Erythroblast (primary cell): Measurements from ENCODE around the gene RHBDL1.

ENCODE experiments used
- DNase-seq, 2 experiments: peaks; one replicate each; lab custom pipeline; 2025; lab: John Stamatoyannopoulos, UW
- GATA1 ChIP-seq: IDR thresholded peaks from 2 replicates; pipeline ENCODE4 v1.6.1; 2011; ENCODE audit warnings: low read depth, mild to moderate bottlenecking, control low read depth, low read length, moderate library complexity
- POLR2A ChIP-seq: IDR thresholded peaks from 2 replicates; pipeline ENCODE4 v1.6.1; 2011; ENCODE audit warnings: mild to moderate bottlenecking, low read length

Gene RHBDL1

GRCh38 chr16:674968-675883, at the start of gene RHBDL1:
Gene RHBDL1, plus strand, starts transcription at chr16:675671. Its CDS starts 120 bp downstream, at chr16:675791.
- DNase-seq, result peak; percentile 50 to 56

GRCh38 chr16:625977-626765, 49.3 kb upstream of the RHBDL1 start:
- DNase-seq, result no peak
- TF ChIP-seq GATA1 (no peak), POLR2A (no peak)

More at GRCh38 chr16:674968-675883, at the start of gene RHBDL1:
- TF ChIP-seq POLR2A (no peak), GATA1 (no peak)

- TF ChIP-seq POLR2A (no peak), GATA1 (no peak)
- DNase-seq, result no peak
Observed at GRCh38 chr16:626787-627453, 48.6 kb upstream of the RHBDL1 start.

GRCh38 chr16:627454-628239, 47.8 kb upstream of the RHBDL1 start:
- TF ChIP-seq GATA1 (no peak), POLR2A (no peak)
- DNase-seq, result peak in 1 of 2 experiments; percentile 62

- no peak for DNase-seq
- TF ChIP-seq POLR2A (no peak), GATA1 (no peak)
Observed at GRCh38 chr16:628321-629061, 47.0 kb upstream of the RHBDL1 start.

GRCh38 chr16:629185-629832, 46.2 kb upstream of the RHBDL1 start:
- DNase-seq, result no peak
- no peak for TF ChIP-seq POLR2A
- no peak for TF ChIP-seq GATA1

- no peak for DNase-seq
- TF ChIP-seq POLR2A, result no peak
Observed at GRCh38 chr16:629833-630248, 45.6 kb upstream of the RHBDL1 start.

GRCh38 chr16:630249-630814, 45.1 kb upstream of the RHBDL1 start:
- no peak for TF ChIP-seq POLR2A
- no peak for TF ChIP-seq GATA1
- DNase-seq, result no peak

- peak; percentile 40 to 42 for DNase-seq
- TF ChIP-seq POLR2A, result no peak
- no peak for TF ChIP-seq GATA1
Observed at GRCh38 chr16:630815-631405, 44.6 kb upstream of the RHBDL1 start, which contains the start of gene WFIKKN1. Gene WFIKKN1, plus strand, starts transcription at chr16:630985. Its CDS starts 269 bp downstream, at chr16:631254.

GRCh38 chr16:631808-632358, 43.6 kb upstream of the RHBDL1 start:
- TF ChIP-seq GATA1, result no peak
- no peak for TF ChIP-seq POLR2A
- DNase-seq, result no peak
